ENCODE data around the gene PPM1L. TPM values are rescaled to one million over a fixed set of nuclear protein-coding genes. Genes with fewer than 3 reads are reported as not detected.

PPM1L gene
- total RNA-seq, 1 experiment from 2014 or later = 7.3 TPM

GRCh38 chr3:160822936-160823335, 66.9 kb downstream of the PPM1L start:
- TF ChIP-seq CTCF (conservative IDR thresholded peaks at IDR 0.05) = no peak
- Histone ChIP-seq H3K4ac (ENCODE audit: low read depth, low read length) (no peak overlapping the region), H3K79me1 (ENCODE audit: insufficient read depth, low read depth, low read length, poor library complexity, severe bottlenecking) (no peaks in the 10 kb centered on the region), H3K27me3 (ENCODE audit: insufficient read depth, low read length) (no peaks in the 10 kb centered on the region), H3K23ac (ENCODE audit: insufficient read length, low read depth, low read length) (no peak overlapping the region), H2BK120ac (ENCODE audit: low read depth, low read length, poor library complexity, severe bottlenecking) (no peak overlapping the region), H3K27ac (ENCODE audit: insufficient read length, low read depth, low read length) (no peak overlapping the region), H3K9ac (ENCODE audit: extremely low read depth, insufficient read length, low read length) (no peak overlapping the region), H3K9me3 (ENCODE audit: control insufficient read depth, low read depth, low read length) (no peaks in the 10 kb centered on the region), H2AK5ac (ENCODE audit: insufficient read length, low read length) (no peak overlapping the region), H4K5ac (ENCODE audit: insufficient read length, low read depth, low read length) (no peak overlapping the region), H3K56ac (ENCODE audit: insufficient read length, low read depth, low read length) (no peak overlapping the region), H2BK5ac (ENCODE audit: insufficient read length, low read length) (no peak overlapping the region), H2AFZ (ENCODE audit: low read length) (no peak overlapping the region), H3K4me1 (ENCODE audit: insufficient read depth, low read length) (no peaks in the 10 kb centered on the region; the same call in 1 of the 2 replicates), H2BK20ac (ENCODE audit: low read depth, low read length, poor library complexity, severe bottlenecking) (no peak overlapping the region), H4K8ac (replicated peaks; ENCODE audit: insufficient read length, low read depth, low read length) (no peak overlapping the region), H3T11ph (ENCODE audit: low read length) (no peak overlapping the region), H2BK12ac (ENCODE audit: insufficient read length, low read depth, low read length) (no peak overlapping the region), H3K14ac (ENCODE audit: insufficient read depth, low read length) (no peak overlapping the region), H4K91ac (ENCODE audit: insufficient read length, low read depth, low read length) (no peak overlapping the region), H2BK15ac (ENCODE audit: low read depth, low read length) (no peak overlapping the region), H4K20me1 (ENCODE audit: control insufficient read depth, insufficient read depth, insufficient read length) (no peaks in the 10 kb centered on the region), H3K79me2 (ENCODE audit: insufficient read depth, low read length) (no peaks in the 10 kb centered on the region), H3K23me2 (ENCODE audit: insufficient read length, low read depth, low read length, poor library complexity, severe bottlenecking) (no peaks in the 10 kb centered on the region), H3K18ac (ENCODE audit: insufficient read length, low read depth, low read length) (no peak overlapping the region), H3K4me2 (ENCODE audit: insufficient read depth, insufficient read length, low read length) (no peak overlapping the region)
- DNase-seq = no peak
- H3K27ac Mint-ChIP-seq = peak overlapping the region in 1 of 3 experiments; percentile 47; a peak in 1 of 7 replicates
- H3K27me3 Mint-ChIP-seq (ENCODE audit: low read depth) = no peaks in the 10 kb centered on the region
- H3K9me3 Mint-ChIP-seq = no peaks in the 10 kb centered on the region
- peaks cover 3 to 16% of the 10 kb centered on the region in 2 experiments for H3K4me1 Mint-ChIP-seq
- H3K4me3 Mint-ChIP-seq = no peak overlapping the region
- no peaks in the 10 kb centered on the region for H3K36me3 Mint-ChIP-seq (ENCODE audit: insufficient read depth in 1 of 3, low read depth in 3 of 3)
